ENCODE measurements around the gene SETBP1.
A peak's percentile ranks its signal among the peaks of the same experiment; 100 is the strongest.

Gene SETBP1

DNA sequence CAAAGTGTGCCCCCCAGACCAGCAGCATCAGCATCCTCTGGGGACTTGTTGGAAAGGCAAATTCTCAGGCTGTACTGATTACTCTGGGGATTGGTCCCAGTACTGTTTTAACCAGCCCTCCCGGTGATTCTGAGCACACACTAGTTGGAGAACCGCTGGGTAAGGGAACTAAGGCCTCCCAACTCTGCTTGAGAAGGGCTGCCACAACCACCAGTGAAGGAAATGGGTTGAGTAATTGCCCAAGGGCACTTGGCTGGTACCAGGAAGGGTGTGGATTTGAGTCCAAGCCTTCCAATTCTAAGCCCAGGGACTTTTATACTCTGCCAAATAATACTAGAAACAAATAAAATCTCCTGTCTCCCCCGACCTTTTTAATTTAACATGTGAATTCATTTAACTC lies 219.9 kb downstream of the SETBP1 start:
- no peak for DNase-seq (ENCODE audit: low read depth in 2 of 2)

DNA sequence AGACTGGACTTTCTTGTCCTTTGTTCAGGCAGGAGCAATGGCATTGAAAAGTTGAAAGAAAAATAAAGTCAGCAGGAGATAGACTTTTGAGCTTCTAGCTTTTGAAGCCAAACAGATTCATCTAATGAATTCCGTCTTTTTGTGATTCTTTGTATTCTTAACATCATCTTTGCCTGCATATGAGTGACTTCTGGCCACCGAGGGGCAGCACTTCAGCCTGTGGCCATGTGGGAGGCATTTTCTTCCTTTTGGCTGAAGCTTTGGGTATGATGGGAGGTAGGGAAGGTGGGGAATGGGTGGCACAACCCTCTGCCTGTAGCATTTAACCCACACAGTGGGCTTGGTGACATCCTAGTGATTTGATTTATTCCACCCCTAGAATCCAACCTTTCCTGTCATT lies 220.6 kb downstream of the SETBP1 start:
- no peak for DNase-seq (ENCODE audit: low read depth in 2 of 2)

DNA sequence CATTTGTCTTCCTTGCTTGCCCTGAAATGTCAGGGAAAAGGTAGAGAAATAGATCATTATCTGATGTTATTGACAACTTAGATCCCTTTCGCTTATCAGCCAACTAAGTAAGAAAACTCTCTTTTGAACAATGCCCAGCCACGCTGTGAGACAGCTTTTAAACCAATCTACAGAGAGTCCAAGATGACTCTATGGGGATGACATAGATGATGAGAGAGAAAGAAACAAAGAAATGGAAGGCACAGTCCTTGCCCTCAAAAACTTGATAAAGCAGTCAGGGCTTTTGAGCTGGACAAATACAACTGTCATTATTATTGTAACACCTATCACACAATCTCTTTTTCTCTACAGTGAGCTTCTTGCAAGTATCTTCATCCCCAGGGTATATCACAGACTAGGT lies 222.6 kb downstream of the SETBP1 start:
- no peak for DNase-seq (ENCODE audit: low read depth in 2 of 2)

DNA sequence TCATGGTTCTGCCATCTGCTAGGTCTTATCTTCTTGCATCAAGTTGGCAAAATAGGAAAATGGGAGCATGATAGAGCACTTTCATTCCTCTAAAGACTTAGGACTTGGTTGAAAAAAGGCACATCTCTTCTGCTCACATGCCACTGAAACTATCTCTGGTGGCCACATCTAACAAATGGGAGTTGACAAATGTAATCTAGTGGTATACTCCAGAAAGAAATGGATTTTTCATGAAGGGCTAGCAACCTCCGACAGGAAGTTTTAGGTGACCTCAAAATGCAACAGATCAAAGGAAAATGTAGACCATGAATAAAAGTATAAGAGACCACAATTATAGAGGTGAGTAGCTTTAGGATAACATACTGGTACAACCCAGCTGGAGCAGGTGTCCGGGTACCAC lies 224.1 kb downstream of the SETBP1 start:
- DNase-seq (ENCODE audit: low read depth in 2 of 2), result no peak

DNA sequence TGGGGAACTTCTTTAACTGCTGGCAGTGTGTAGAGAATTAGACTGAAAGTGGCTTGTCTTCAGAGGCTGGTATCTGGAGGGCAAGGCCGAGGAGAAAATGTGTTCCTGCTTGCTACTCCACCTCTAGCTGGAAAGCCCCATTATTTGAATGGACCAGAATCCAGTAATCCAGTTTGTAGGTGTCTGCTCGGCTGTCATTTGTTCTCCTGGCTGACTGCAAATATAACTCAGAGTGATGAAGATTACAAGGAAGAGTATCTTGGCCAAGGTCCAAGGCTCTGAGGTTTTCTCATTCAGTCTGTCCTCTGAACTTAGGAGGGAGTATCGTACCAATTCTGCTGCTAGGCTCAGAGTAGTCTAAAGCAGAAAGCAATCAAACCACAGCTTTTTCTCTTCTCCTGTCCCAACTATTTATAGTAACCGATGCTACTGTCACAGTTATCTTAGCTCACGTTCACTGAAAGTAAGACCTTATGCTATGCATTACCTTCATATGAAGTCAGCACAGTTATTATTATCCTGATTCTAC lies 228.6 kb downstream of the SETBP1 start:
- DNase-seq (ENCODE audit: low read depth in 2 of 2), result peak; percentile 20 to 22

DNA sequence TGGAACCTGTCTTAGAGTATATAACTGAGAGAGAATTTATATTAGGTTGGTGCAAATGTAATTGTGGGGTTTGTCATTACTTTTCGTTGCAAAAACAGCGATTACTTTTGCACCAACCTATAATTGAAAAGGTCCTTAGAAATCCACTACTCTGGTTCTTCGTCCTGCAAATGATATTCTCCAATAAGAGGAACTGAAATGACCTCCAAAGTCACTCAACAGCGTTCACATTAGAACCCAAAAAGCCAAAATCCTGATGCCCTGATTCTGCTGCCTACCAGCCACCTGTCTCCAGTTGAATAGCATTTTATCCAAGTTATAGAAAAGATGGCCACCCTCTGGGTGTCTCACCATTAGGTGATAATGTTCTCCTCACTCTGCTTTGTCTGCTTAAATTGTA lies 230.6 kb downstream of the SETBP1 start:
- DNase-seq (ENCODE audit: low read depth in 2 of 2), result no peak

DNA sequence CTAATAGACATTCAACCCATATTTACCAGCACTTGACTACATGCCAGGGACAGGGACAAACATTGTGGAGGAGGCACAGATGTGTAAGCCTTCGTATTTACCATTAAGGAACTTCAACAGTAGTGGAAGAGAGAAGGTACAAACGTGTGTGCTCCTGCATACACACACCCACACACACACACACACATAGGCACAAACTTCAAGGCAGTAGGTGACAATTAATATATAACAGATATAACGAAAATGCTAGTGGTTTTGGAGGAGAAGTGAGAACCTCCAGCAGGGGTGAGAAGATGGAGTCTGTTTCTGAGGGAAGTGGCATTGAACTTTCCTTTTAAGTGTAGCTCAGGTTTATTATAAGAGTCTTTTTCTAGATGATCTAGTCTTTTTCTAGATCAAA lies 231.1 kb downstream of the SETBP1 start:
- DNase-seq (ENCODE audit: low read depth in 2 of 2), result no peak

DNA sequence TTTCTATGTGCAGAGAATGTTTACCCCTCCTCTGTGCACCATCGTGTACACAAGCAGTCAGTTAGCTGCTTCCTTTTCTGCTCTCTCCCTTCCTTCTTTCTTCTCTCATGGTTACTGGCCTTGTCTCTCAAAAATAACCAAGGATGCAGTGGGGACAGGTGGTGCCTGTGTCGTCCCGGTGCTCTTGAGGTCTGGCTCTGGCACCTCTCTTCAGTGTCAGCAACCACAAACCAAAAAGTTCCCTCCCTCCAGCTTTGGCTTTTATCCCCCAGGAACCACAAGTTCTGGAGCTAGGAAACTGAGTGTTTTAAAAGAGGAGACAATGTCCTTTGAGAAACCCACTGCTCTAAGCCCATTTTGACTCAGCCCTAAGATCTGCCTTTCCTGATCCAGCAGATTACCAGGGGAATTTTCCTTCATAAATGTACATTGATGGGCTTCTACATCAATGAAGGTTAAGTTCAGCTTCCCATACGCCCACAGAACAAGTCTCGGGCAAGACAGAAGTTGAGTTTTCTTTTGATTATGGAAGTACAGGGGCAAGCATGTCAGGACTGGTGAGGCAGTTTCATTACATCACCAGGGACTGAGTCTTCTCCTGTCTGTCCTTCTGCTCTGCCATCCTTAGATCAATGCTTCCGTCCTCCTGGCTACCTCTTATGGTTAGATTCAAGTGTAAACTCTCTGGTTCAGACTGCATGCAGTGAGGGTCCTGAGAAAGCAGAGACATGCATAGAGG lies 232.2 kb downstream of the SETBP1 start:
- DNase-seq (ENCODE audit: low read depth in 2 of 2), result no peak

DNA sequence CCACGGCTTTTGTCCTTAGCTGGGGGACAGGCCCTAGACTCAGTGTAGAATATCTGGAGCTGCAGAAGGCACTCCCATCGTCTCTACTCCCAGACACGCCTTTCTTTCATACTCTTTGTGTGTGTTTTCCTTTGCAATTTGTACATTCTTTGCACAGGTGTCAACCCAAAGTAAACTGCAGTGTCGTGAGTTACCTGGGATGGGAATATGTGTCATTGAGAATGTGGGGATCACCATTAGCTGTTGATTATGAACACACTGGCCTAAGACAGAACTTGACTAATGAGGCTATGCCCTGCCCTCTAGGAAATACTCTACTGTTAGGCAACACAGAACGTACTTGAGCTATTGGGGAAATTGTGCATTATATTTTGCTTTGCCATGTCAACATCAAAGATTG lies 233.3 kb downstream of the SETBP1 start:
- DNase-seq (ENCODE audit: low read depth in 2 of 2), result no peak

DNA sequence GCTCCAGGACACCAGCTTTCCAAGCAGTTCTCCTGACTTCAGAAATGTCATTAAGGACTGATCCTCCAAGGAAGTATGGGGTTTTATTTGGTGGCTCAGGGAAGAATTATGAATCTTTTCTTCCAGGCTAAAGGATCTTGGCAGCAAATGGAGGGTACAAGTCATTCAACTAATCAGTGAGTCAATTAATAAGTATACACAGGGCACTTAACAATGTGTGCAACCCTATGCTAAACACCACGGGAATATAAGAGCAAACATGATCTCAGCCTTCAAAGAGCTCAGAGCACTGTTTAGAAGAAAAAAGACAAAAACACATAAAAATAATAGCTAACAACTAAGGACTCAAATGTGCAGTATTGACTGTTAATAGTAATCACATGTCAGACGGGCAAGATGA lies 234.5 kb downstream of the SETBP1 start:
- DNase-seq (ENCODE audit: low read depth in 2 of 2), result no peak

DNA sequence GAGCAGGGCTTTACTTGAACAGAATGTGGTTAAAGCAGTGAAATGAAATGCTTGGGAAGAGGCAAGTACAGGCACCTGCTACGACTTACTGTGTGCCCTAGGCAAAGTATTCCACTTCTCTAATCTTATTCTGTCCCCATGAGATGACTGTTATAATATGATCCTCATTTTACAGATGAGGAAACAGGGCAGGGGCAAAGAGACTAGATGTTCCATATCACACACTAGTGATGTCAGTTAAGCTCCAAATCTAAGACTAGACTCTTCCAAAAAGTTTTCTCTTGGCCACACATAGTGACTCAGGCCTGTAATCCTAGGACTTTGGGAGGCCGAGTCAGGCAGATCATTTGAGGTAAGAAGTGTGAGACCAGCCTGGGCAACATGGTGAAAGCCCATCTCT lies 235.0 kb downstream of the SETBP1 start:
- DNase-seq (ENCODE audit: low read depth in 2 of 2), result no peak

DNA sequence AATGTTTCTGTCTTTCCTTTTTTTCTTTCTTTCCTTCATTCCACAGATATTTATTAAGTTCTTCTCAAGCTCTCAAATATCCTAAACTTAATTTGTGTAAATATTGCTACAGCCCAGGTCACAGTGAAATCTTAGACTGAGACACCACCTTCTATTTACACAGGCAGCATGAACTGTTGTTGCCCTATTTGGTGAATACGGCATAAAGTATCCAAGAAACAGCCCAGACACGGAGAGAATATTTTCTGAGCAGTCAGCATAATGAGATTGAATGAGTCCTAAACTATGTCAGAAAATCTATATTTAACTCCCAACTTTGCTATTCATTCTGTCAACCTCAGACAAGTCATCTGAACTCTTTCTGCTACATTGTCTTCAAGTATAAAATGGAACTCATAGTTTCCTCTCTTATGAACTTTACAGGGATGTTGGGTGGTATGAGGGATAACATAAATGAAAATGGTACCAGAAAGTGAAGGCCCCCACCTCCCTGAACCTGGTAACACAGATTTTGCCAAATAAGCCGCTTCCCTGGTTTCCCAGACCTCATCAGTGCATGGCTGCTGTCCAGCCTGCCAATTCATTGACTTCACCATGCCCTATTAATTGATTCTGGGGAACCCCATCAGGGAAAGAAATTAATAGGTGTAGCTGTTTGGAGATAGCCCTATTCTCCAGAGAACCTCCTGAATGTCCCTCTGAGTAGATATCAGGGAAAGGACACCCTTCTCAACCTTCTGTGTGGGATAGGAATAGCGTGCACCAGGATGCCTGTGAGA lies 235.9 kb downstream of the SETBP1 start:
- DNase-seq (ENCODE audit: low read depth in 2 of 2), result no peak

DNA sequence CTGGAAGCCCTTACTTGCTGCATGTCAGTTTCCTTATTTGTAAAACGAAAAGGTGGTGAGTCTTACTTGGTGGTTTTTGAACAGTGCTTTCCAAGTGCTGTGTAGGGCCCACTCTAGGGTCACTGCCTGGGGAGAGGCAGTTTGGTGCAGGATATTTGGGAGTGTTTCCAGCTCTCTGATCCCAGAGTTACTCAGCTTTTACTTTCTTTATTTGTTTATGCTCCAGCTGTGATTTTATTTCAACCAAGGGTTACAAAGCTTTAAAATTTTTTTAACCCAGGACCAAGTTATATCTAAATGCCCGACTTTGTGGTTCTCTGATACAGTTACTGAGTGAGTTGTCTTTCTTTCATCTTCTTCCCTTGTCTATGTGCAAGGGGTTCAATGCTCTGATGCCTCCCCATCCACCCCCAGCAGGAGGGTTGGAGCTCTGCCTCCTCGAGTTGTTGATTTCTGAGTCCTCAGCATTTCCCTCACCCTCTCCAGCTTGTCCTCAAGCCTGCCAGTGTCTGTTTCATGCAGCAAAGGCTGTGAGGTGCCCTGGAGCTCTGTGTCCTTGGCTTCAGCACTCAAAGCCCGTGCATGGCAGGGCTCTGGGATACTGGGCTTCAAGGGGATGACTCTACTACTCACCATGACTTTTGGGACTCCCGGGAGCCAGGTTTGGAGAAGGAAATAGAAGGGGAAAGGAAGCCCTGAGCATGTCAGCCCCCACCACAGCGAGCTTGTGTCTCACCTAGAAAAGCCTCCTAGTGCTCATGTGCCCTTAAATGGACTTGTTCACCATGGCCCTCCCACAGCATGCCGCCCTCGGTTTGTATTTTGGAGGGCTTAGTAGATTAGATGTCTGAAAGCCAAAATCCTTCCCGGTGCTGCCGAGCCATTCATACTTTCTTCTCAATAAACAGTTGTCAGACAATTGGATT lies 236.8 kb downstream of the SETBP1 start:
- no peak for DNase-seq (ENCODE audit: low read depth in 2 of 2)

DNA sequence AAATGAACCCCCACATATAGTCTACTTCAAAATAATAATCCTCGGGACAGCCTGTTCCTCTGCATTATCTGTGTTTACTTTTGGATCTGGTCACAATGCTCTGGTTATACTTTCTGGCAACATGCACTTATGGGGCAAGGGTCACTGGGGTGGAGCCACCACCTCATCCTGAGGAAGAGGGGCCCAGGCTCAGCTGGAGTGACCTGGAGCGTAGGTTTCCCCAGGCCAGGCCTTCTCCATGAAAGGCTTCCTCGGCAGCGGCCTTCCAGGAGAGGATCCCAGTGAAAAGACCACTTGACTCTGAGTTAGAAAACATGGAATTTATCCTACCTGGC lies 237.4 kb downstream of the SETBP1 start:
- DNase-seq (ENCODE audit: low read depth in 2 of 2), result no peak

DNA sequence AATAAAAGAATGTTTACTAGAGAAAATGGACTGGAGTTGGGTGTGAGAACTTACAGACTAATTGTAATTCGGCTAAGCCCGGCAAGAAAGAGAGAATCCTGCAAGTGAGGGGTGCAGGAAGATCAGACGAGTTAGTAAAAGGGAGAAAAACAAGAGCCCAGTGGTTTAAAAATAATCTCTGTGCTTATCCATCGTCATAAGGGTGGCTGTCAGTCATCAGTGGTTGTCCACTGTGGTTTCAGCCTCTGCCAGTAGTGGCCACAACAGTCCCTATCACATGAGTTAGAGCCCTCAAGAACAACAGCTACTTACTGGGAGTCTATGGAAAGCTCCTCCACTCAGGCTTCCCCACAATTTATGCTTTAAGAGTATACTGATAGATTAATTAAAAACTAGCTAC lies 239.8 kb downstream of the SETBP1 start:
- no peak for DNase-seq (ENCODE audit: low read depth in 2 of 2)

DNA sequence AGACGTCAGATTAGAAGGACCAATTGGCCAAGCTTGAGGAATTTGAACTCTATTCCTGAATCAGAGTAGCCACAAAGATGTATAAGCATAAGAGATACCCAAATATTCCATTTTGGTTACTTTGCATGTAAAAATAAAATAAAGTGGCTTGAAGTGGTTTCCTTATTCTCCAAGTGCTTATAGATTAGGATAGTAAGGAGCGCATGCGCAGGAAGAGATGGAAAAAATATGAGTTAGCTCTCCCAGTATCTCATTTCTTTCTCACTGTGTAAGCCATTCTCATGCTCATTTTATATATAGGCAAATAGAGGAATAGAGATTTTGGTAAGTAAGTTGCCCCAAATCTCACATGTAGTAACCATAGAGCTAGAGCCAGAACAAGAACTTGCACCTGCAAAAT lies 241.3 kb downstream of the SETBP1 start:
- no peak for DNase-seq (ENCODE audit: low read depth in 2 of 2)

DNA sequence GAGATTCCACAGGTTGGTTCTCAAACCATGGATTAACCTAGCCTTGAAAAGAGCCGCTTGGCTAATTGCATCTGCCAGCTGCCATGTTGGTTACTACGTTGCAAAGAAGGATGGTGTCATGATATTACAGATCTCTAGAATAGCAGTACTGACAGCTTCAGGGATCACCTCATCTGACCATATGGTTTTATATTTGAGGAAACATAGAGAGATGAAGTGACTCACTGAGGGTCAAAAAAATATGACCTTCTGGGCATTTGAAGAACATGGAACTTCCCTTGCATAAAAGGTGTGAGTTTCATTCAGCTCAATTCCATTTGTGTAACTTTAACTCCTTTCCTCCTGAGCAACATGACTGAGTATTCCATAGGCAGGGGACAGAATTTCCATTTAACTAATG lies 242.3 kb downstream of the SETBP1 start:
- DNase-seq (ENCODE audit: low read depth in 2 of 2), result no peak

DNA sequence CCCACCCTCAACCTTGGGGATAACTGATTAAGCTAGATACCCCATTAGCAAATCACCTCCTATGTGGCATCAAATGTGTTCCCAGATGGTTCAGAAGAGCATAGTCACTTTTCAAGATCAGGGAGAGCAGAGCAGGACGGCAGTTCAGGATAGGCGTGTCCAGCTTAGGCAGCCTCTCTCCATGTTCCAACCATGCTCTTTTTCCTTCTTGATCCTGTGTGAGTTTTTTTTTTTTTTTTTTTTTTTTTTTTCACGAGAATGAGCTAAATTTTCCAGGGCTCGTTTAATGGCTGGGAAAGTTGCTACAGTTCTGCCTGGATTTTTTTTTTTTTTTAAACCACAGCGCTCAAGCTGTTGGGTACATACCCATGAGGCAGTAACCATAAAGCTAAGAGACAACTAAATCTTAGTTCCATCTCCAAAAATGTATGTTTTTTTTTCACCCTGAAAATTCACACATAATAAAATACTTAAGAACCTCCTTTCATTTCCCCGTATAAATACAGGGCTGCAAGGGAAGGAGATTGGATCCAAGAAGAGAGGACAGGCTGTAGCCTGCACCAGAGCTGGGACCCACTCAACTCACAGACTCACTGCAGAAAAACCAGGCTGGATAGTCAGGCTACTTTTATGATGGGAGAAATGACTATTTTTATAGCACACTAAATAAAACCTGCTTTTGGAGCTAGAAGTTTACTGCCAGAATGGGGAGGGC lies 244.3 kb downstream of the SETBP1 start:
- no peak for DNase-seq (ENCODE audit: low read depth in 2 of 2)

DNA sequence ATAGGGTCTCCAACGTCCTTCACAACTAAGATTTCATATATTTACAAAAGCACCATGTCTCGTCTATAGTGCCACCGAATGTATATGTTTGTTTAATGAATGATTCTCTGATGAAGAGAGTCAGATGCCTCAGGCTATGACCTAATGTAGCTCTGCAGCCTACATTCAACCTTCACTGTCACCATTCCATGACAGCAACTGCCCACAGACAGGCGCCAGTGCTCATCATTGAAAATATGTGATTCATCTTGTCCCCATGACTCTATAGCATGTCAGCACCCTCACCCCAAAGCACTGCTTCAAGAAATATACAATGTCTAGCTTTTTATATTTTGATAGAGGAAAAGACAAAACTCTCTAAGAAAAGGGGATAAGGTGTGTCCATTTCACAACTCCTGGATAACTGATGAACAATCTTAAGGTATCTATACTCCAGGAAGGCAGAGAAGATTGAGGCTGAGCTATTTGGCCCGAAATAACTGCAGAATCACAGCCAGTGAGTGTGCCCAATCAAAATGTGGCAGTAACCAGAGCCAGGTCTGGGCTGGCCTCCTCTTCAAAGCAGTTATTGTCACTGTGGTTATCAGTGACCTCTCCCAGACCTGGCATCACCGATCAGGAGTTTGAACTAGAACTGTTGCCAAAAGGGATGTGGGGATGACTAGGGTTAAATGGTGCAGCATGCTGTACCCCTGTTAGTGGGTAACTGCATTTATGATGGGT lies 246.6 kb downstream of the SETBP1 start:
- DNase-seq (ENCODE audit: low read depth in 2 of 2), result no peak

DNA sequence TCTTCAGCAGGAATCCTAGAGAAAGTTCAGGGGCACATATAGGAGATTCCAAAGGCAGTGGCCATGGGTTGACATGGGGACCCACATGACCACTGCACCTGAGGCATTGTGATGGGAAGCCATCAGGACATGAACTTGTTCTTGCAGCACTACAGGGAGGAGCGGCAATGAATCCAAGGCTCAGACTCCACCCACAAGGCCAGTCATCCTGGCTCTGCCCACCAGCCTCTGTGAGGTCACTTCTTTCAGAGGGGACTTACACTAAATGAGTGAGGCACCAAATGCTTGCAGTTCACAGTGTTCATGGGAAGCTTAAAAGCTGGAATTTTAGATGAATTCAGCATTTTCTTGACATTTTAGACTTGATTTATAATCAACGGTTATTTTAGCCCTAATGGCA lies 254.2 kb downstream of the SETBP1 start:
- DNase-seq (ENCODE audit: low read depth in 2 of 2), result no peak

DNA sequence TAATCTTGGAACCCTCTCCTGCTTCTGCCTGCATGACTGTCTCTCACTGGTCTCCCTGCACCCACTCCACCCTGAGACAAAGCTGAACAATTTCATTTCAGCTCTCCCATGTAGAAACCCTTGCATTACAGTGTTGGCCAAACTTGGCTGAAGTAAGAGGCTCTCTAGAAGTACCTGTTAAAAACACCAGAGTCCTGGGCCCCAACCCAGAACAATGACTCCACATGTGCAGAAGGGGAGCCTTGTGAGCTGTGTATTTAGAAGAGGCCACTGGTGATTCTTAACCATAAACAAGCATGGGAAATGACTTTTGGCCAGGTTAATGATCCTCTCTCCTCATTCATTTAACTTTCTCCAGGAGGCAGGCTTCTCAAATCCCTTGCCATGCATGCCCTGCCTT lies 254.8 kb downstream of the SETBP1 start:
- no peak for DNase-seq (ENCODE audit: low read depth in 2 of 2)
